Measurements from ENCODE around the gene FRMD4A. TPM values are rescaled to one million over a fixed set of nuclear protein-coding genes. Genes with fewer than 3 reads are reported as not detected.

The FRMD4A gene
- total RNA-seq, 1 donor from 2014 or later: 236 TPM

DNA sequence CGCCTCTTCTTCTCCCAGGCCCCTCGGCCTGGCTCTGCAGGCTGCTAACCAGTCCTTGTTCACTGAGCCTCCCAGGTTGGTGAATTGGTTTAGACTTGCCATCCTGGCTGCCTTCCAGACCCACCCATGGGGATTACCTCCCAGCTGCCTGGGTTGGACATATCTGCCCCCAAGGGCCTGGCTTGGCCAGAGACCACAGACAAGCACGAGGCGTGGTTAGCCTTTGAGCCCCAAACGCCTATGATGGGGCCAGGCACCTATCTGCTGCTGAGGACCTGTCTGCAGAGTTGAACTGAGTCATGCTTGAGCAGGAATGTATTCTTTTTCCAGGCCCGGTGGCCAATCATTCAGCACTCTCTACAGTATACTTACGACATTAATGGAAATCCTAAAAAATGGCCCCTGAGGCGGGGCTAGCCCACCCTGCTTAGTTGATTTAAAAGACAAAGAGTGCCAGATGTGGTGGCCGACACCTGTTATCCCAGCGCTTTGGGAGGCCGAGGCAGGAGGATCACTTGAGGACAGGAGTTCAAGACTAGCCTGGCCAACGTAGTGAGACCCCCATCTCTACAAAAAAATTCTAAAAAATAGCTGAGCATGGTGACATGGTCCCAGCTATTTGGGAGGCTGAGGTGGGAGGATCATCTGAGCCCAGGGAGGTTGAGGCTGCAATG, 361.5 kb downstream of the FRMD4A start:
- peaks cover 44% of the 10 kb centered on the region for H3K36me3 Mint-ChIP-seq (ENCODE audit: unreplicated experiment)
- no peaks in the 10 kb centered on the region for H3K27me3 Mint-ChIP-seq (ENCODE audit: unreplicated experiment)
- peaks cover 84% of the 10 kb centered on the region for H3K4me1 Mint-ChIP-seq (ENCODE audit: unreplicated experiment)
- no peak for DNase-seq (ENCODE audit: extremely low spot score, unreplicated experiment)
- TF ChIP-seq, protein P1, sequence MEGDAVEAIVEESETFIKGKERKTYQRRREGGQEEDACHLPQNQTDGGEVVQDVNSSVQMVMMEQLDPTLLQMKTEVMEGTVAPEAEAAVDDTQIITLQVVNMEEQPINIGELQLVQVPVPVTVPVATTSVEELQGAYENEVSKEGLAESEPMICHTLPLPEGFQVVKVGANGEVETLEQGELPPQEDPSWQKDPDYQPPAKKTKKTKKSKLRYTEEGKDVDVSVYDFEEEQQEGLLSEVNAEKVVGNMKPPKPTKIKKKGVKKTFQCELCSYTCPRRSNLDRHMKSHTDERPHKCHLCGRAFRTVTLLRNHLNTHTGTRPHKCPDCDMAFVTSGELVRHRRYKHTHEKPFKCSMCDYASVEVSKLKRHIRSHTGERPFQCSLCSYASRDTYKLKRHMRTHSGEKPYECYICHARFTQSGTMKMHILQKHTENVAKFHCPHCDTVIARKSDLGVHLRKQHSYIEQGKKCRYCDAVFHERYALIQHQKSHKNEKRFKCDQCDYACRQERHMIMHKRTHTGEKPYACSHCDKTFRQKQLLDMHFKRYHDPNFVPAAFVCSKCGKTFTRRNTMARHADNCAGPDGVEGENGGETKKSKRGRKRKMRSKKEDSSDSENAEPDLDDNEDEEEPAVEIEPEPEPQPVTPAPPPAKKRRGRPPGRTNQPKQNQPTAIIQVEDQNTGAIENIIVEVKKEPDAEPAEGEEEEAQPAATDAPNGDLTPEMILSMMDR (IDR thresholded peaks at IDR 0.05): no peak
- H3K4me3 Mint-ChIP-seq (ENCODE audit: unreplicated experiment): no peak overlapping the region
- no peaks in the 10 kb centered on the region for H3K9me3 Mint-ChIP-seq (ENCODE audit: unreplicated experiment)
- peak overlapping the region; percentile 59 for H3K27ac Mint-ChIP-seq (ENCODE audit: unreplicated experiment)

DNA sequence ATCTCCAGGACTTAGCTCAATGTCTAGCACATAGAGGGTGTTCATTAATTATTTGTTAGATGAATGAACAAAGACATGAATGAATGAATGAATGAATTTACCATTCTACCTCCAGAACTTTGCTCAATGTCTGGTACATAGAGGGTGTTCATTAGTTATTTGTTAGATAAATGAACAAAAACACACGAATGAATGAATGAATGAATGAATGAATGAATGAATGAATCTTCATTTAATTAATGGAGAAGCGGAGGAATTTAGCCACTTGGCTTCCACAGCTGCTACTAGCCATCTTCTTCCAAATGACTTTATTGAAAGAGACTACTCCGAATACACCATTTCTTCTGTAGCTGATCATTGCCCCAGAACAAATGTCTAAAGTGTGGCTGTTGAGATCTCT, 368.9 kb downstream of the FRMD4A start:
- Mint-ChIP-seq H3K27ac (ENCODE audit: unreplicated experiment) (peak overlapping the region; percentile 78), H3K4me3 (ENCODE audit: unreplicated experiment) (no peak overlapping the region), H3K36me3 (ENCODE audit: unreplicated experiment) (peaks cover 36% of the 10 kb centered on the region), H3K4me1 (ENCODE audit: unreplicated experiment) (peaks cover 86% of the 10 kb centered on the region), H3K27me3 (ENCODE audit: unreplicated experiment) (no peaks in the 10 kb centered on the region), H3K9me3 (ENCODE audit: unreplicated experiment) (no peaks in the 10 kb centered on the region)
- TF ChIP-seq, protein P1 (IDR thresholded peaks at IDR 0.05): no peak
- no peak for DNase-seq (ENCODE audit: extremely low spot score, unreplicated experiment)

DNA sequence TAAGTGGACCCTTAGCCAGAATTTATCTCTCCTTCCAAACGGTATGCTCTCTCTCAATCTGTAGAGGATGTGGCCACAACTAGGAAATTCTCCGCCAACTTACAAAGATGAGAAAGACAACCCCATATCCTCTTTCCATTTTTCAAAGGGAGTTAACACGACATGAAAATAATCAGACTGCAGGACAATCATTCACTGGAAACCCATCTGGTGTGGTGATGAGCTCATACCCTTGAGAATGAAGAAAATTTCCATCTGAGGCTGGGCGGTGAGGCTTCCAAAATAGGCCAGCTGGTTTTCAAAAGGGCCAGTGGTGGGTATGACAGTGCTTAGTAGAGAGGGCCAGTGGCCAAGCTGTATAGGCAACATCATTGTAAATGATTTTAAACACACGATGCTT, 369.6 kb downstream of the FRMD4A start:
- H3K4me1 Mint-ChIP-seq (ENCODE audit: unreplicated experiment): peaks cover 85% of the 10 kb centered on the region

DNA sequence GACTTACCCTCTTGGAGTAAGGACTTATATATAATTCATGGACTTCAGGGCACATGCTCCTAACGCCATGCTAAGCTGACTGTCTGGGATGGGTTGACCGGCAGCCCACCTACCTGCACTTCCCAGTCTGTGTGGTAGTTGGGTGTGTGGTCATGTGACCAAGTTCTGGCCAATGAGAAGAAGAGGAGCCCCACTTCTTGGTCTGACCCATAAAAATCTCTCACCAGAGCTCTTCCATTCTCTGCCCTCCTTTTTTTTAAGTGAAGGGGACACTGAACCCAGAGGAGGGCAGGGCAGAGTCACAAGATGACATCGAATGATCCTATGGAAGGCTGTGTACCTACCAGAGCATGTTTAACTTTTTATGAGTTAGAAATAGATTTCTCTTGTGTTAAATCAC, 370.1 kb downstream of the FRMD4A start:
- Mint-ChIP-seq H3K27ac (ENCODE audit: unreplicated experiment) (peak overlapping the region; percentile 78), H3K9me3 (ENCODE audit: unreplicated experiment) (no peaks in the 10 kb centered on the region), H3K36me3 (ENCODE audit: unreplicated experiment) (peaks cover 26% of the 10 kb centered on the region), H3K4me3 (ENCODE audit: unreplicated experiment) (no peak overlapping the region), H3K27me3 (ENCODE audit: unreplicated experiment) (no peaks in the 10 kb centered on the region), H3K4me1 (ENCODE audit: unreplicated experiment) (peaks cover 87% of the 10 kb centered on the region)
- TF ChIP-seq, protein P1 (IDR thresholded peaks at IDR 0.05): no peak
- DNase-seq (ENCODE audit: extremely low spot score, unreplicated experiment): no peak

More for the DNA sequence above, 369.6 kb downstream of the FRMD4A start:
- Mint-ChIP-seq H3K27me3 (ENCODE audit: unreplicated experiment) (no peaks in the 10 kb centered on the region), H3K27ac (ENCODE audit: unreplicated experiment) (peak overlapping the region; percentile 78), H3K36me3 (ENCODE audit: unreplicated experiment) (peaks cover 29% of the 10 kb centered on the region), H3K9me3 (ENCODE audit: unreplicated experiment) (no peaks in the 10 kb centered on the region), H3K4me3 (ENCODE audit: unreplicated experiment) (no peak overlapping the region)
- TF ChIP-seq, protein P1 (IDR thresholded peaks at IDR 0.05): no peak
- DNase-seq (ENCODE audit: extremely low spot score, unreplicated experiment): no peak

DNA sequence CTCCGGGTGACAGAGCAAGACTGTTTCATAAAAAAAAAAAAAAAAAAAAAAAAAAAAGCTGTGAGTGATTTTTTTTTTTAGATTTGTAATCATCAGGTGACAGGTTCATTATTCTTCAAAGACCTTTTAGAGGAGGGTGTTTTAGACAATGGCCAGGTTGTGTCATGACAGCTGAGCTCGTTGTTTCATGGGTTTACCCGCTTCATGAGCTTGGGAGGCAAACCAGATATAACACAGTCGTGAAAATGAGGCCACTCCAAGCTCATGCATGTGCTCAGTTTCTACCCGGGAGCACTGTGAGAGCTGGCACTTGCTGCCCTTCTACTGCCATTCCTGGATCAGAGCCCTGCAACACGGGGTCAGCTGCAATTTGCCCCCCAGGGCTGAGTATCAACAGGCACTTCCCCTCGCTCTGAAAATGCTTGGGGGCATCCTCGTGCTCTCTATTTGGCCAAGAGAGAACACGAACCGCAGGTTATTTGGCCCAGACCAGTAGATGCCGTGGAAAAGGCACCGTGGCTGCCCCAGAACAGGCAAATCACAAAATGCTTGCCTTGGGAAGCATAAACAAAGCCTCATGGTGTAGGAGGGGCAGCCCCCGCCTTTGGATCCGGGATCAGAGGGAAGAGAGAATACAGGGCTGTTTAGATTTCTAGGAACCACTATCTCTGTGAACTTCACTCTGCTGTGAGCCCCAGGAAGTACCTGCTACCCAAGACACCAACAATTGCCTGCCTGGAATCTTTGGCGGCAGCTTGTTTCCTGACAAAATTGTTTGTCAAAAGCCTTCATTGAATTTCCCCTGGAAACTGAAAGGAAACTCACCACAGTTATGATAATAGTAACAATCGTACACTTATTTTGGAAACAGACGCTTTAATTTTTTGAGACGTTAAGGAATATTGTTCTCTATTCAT, 371.0 kb downstream of the FRMD4A start:
- Mint-ChIP-seq H3K36me3 (ENCODE audit: unreplicated experiment) (peaks cover 20% of the 10 kb centered on the region), H3K4me1 (ENCODE audit: unreplicated experiment) (peaks cover 87% of the 10 kb centered on the region), H3K4me3 (ENCODE audit: unreplicated experiment) (peak overlapping the region; percentile 22), H3K27me3 (ENCODE audit: unreplicated experiment) (no peaks in the 10 kb centered on the region), H3K9me3 (ENCODE audit: unreplicated experiment) (no peaks in the 10 kb centered on the region), H3K27ac (ENCODE audit: unreplicated experiment) (peak overlapping the region; percentile 78)
- TF ChIP-seq, protein P1 (IDR thresholded peaks at IDR 0.05): no peak
- DNase-seq (ENCODE audit: extremely low spot score, unreplicated experiment): no peak

All from osteocyte (in vitro differentiated cells).